Measurements from ENCODE around the gene SLC35B1.

SLC35B1 gene

DNA sequence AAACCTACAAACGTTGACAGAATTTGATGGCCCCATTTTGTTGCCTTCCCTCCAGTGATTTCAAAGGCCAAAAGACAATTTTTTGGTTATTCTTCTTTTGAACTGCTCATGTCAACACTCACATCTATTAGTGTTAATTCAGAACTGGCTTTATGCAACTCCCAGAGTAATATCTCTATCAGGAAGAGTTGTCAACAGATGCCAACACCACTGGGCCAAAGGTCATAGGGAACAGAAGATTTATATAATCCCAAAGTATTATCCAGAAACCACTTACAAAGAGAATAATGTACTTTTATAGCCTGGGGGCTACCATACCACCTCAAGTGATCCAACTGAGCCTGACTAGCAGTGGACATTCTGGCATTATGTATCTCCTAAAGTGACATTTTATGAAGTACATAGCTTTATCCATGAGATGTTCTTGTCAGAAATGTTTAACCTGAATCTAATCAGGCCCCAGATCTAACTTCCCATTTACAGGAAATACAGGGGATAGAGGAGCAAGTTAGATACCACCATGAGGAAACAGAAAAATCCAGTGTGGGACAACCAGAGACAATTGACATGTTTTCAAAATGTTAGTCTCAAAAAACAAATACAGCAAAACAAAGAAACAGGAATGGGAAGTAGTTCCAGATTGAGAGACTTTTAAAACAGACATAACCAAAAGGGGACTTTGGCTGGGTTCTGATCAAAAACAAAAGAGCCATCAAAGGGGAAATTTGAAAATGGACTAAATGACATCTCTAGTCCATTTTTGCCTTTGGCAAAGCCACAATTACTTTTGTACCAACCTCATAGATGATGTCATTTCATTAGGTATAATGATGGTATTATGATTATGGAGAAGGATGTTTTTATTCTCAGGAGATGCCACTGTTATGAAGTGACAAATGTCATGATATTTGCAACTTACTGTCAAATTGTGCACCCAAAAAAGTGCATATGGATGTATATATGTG lies 37.7 kb upstream of the SLC35B1 start:
- DNase-seq (ENCODE audit: low read depth in 1 of 2, low spot score in 1 of 2) = no peak
- in situ Hi-C loops (cut with HindIII; ENCODE audit: low pct_unique_long_range_greater_than_20kb, low sequenced_read_pairs) = no loop called here
- TF ChIP-seq JUND (IDR thresholded peaks at IDR 0.05; ENCODE audit: low read depth) = no peak

DNA sequence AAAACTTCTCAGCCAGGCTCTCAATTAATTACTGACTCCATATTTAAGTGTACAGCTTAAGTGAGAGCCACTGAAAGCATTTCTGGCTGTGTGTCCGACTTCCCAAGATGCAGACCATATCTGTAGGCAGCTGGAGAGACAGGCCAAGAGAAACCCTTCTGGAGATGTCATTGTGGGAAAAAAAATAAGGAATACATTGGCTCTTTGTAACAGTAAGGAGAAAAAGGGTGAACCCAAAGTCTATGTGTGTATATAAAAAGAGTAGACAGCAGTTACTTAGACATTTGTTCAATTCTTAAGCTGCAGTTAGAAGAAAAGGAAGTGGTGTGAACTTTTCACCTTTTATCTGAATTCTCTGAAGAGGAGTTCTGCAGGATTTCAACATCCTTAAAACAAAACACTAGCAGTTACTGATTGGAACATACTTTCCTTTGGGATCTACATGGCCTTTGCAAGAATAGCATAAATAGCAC lies 34.4 kb upstream of the SLC35B1 start:
- in situ Hi-C loops (cut with HindIII; ENCODE audit: low pct_unique_long_range_greater_than_20kb, low sequenced_read_pairs) = no loop called here
- TF ChIP-seq JUND (IDR thresholded peaks at IDR 0.05; ENCODE audit: low read depth) = no peak
- DNase-seq (ENCODE audit: low read depth in 1 of 2, low spot score in 1 of 2) = no peak

DNA sequence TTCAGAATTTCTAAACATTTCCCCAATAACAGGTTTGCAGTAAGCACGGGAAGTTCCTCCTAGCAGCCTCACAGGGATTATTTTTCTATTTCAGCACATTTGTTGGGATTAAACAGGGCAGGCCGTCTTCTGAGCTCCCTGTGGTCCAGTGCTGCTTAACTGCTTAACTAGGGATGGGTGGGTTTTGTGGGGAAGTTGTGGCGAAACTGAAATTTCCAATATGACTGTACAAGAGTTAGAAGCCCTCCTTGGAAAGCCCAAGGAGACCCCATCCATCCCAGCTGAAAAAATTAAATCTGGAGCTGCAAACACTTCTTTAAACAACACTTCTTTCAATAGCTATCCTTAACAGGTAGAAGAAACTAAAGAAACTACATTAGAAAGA lies 33.9 kb upstream of the SLC35B1 start:
- in situ Hi-C loops (cut with HindIII; ENCODE audit: low pct_unique_long_range_greater_than_20kb, low sequenced_read_pairs) = no loop called here
- no peak for DNase-seq (ENCODE audit: low read depth in 1 of 2, low spot score in 1 of 2)
- TF ChIP-seq JUND (IDR thresholded peaks at IDR 0.05; ENCODE audit: low read depth) = no peak

DNA sequence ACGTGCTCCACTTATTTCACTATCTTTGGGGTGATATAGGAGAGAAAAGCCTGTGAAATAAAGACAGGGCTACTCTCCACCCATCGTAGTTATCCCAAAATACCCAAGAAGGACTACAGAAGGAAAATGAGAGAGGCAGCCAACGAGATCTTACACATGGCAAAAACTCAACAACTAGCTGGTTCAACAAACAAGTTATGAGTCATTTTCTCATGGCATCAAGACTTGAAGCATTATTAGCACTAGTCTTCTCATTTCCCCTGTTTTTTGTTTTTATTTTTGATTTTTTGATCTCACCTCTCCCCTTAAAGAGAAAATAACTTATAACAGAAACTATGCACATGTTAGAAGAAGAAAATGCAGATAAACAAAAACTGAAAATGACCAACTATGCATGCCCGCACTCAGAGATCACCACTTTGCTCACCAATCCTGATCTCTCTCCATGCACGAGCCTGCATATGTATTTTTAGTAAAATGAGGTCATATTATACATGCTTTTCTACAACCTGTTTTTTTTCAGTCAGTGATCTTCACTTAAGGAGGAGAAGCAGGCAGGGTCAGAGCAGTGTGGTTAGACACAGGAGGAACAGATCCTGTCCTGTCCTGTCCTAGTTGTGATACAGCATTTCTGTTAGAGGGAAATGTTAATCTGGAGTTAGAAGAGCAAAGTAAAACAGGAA lies 33.4 kb upstream of the SLC35B1 start:
- TF ChIP-seq JUND (IDR thresholded peaks at IDR 0.05; ENCODE audit: low read depth) = no peak
- DNase-seq (ENCODE audit: low read depth in 1 of 2, low spot score in 1 of 2) = no peak
- in situ Hi-C loops (cut with HindIII; ENCODE audit: low pct_unique_long_range_greater_than_20kb, low sequenced_read_pairs) = no loop called here

DNA sequence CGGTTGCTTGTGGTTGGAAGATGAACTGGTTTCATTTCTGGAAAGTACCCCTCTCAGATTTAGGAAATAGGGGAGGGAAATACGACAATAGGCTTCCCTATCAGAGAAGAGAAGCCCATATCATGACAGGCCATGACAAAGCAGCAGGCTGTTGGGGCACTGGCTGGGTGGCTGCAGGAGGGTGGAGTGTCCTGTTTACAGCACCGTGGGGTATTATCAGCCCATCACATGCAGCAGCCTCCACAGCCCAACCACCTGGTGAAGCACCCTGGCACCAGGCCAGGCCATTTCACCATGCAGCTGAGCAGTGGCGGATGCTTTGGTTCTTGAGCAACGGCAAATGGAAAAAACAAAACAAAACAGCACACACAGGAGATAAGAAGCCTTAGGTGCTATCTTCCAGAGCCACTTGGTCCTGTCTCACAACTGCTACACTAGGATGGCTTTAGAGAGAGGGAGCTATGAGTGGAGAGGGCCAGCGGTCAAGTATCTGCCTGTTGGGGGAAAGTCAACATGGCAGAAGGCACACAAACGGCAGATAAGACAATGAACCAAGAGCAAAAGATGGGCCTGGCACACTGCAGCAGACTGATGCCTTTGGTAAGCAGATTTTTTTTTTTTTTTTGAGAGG lies 32.0 kb upstream of the SLC35B1 start:
- DNase-seq (ENCODE audit: low read depth in 1 of 2, low spot score in 1 of 2) = no peak
- in situ Hi-C loops (cut with HindIII; ENCODE audit: low pct_unique_long_range_greater_than_20kb, low sequenced_read_pairs) = no loop called here

DNA sequence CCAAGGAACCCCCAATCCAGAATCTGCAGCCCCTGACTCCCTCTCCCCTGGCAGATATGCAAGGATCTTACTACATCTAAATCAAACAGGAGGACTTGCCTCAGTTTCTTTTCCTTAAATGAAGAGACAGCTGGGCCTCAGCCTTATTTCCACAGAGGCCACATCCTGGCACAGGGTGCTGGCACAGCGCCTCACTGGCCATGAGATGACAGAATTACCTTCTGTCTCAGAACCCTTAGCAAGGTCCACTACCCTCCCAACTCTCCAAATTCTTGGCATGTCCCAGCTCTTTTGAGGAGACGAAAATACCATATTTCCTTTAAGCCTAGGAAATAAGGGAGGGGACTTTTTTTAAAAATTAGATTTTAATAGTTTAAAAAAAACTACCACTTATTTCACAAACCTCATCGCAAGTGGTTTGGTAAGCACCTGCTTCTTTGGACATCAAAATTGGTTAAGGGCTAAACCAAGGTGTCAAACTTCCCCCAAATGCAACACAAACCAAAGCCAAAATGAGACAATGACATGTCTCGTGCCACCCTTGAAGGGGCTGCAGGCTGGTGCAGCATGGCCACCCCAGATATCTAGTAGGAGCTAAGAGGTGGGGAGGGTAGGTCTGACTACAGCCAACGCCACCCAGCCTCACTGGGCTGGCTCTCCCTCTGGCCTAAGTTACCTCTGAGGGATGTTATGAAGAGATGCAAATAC lies 30.8 kb upstream of the SLC35B1 start:
- in situ Hi-C loops (cut with HindIII; ENCODE audit: low pct_unique_long_range_greater_than_20kb, low sequenced_read_pairs) = no loop called here
- TF ChIP-seq JUND (IDR thresholded peaks at IDR 0.05; ENCODE audit: low read depth) = no peak
- DNase-seq (ENCODE audit: low read depth in 1 of 2, low spot score in 1 of 2) = no peak

More for the DNA sequence above, 32.0 kb upstream of the SLC35B1 start:
- no peak for TF ChIP-seq JUND (IDR thresholded peaks at IDR 0.05; ENCODE audit: low read depth)

DNA sequence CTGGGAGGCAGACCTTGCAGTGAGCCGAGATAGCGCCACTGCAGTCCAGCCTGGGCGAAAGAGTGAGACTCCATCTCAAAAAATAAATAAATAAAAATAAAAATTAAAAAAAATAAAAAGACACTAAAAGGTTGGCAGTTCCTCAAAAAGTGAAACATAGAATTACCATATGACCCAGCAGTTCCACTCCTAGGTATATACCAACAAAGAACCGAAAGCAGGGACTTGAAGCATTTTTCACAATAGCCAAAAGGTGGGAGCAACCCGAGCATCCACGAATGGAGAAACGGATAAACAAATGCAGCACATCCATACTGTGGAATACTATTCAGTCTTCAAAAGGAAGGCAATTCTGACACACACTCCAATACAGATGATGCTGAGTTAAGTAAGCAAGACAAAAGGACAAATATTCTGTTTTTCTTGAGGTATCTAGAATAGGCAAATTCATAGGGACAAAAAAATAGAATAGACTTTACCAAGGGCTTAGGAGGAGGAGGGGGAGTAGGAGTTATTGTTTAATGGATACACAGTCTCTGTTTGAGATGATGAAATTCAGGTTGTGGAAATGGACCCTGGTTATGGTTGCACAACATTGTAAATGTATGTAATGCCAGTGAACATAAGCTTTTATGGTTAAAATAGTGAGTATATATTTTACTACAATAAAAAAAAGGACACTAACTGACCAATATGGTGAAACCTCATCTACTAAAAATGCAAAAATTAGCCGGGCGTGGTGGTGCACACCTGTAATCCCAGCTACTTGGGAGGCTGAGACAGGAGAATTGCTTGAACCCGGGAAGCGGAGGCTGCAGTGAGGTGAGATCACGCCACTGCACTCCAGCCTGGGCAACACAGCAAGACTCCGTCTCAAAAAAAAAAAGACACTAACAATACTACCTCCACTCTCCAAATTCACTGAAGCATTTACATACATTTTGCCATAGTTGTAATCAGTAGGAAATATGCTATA lies 27.0 kb upstream of the SLC35B1 start:
- TF ChIP-seq JUND (IDR thresholded peaks at IDR 0.05; ENCODE audit: low read depth) = no peak
- DNase-seq (ENCODE audit: low read depth in 1 of 2, low spot score in 1 of 2) = no peak
- in situ Hi-C loops (cut with HindIII; ENCODE audit: low pct_unique_long_range_greater_than_20kb, low sequenced_read_pairs) = no loop called here

DNA sequence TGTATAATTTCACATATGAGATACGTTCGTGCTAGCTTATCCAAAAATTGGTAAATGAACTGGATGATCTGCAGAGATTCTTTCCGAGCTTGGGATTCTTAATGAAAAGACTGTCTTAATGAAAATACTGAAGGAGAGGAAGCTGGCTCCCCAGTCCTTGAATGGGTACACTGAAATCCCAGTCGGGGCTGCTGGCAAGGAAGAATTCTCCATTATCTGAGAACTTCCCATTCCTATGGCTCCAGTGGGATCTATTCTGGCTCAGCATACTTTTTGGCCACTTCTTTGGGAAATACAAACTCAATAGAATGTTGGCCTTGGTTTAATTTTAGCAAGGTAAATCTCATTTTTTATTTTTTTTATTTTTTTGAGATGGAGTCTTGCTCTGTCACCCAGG lies 23.7 kb upstream of the SLC35B1 start:
- DNase-seq (ENCODE audit: low read depth in 1 of 2, low spot score in 1 of 2) = no peak
- in situ Hi-C loops (cut with HindIII; ENCODE audit: low pct_unique_long_range_greater_than_20kb, low sequenced_read_pairs) = no loop called here
- no peak for TF ChIP-seq JUND (IDR thresholded peaks at IDR 0.05; ENCODE audit: low read depth)

DNA sequence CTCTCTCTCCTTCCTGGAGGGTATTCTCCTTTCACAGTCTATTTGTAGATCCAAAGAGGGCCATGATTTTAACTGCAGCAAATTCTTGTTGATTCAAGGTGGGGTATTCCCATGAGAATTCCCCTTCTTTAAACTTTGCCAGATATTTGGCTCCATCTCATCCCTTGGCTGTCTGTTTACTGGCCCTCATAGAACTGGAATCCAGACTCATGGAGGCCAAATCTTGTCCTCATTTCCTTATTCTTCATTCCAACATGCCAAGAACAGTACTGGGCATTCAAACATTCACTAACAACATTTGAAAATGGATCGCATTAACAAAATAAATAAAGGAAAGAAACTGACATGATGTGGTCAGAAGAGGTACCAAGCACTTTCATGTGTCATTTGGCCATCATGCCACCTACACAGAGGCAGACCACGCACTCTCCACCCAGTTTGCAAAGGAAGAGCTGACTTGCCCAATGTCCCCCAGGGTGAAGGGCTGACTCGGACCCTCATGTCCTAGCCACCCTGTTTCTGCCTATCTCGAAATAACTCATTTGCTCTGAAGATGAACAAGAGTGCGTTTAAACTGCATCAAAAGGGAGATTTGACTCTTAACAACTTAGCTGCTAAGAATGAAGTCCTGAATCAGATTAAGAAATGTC lies 23.1 kb upstream of the SLC35B1 start:
- no peak for TF ChIP-seq JUND (IDR thresholded peaks at IDR 0.05; ENCODE audit: low read depth)
- no peak for DNase-seq (ENCODE audit: low read depth in 1 of 2, low spot score in 1 of 2)
- in situ Hi-C loops (cut with HindIII; ENCODE audit: low pct_unique_long_range_greater_than_20kb, low sequenced_read_pairs) = no loop called here

DNA sequence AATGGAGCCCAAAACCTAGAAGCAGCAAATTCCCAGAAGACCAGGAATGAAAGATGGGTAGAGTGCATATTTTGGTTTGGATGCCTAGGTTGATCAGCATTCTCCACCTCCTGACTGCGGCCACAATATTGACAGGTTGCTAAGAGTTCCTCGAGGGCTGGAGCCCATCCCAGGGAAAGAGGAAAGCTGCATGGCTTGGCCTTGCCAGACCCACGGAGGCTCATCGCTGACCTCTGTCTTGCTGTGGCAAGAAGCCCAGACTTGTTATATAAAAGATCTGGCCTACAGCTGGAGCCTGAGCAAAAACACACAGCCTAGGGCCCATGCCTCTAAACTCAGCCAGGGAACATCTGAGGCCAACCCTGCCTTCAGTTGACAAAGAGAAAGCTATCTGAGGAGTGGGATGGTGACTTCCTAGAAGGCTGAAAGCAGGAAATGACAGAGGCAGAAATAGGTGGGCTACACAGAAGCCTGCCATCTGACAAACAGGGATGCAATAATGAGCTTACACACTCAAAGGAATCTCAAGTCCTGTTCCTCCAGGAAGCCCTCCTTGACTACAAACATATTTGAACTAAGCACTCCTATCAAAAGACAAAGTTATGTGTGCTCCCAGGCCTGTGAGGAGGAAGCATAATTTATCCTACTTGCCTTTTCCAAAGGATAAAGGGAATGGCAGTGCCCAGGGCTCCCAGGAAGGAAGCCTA lies 22.5 kb upstream of the SLC35B1 start:
- in situ Hi-C loops (cut with HindIII; ENCODE audit: low pct_unique_long_range_greater_than_20kb, low sequenced_read_pairs) = no loop called here
- TF ChIP-seq JUND (IDR thresholded peaks at IDR 0.05; ENCODE audit: low read depth) = no peak
- no peak for DNase-seq (ENCODE audit: low read depth in 1 of 2, low spot score in 1 of 2)
